H1 (cell line): Measurements from ENCODE around the gene GRB14. TPM values are rescaled to one million over a fixed set of nuclear protein-coding genes. Genes with fewer than 3 reads are reported as not detected.

Source experiments
- CTCF ChIA-PET: fragments of 300-600 bp; sonication (Branson Sonifier 250); formaldehyde crosslinking; loops from one replicate; lab custom pipeline; 2021; ENCODE audit not compliant: partially characterized antibody; lab: Charles Lee
- POLR2A ChIA-PET: fragments of 300-600 bp; sonication (Branson Sonifier 250); formaldehyde crosslinking; loops from one replicate; lab custom pipeline; 2021; ENCODE audit warnings: inconsistent platforms; ENCODE audit not compliant: partially characterized antibody; lab: Charles Lee
- DNase-seq, 2 experiments: peaks; one replicate each; pipeline versions ENCODE4 v3.0.0 to v3.0.0-alpha.2; 2010 to 2022; ENCODE audit warnings: low spot score in 2 of 2, low read depth in 1 of 2, mixed read lengths in 1 of 2
- FAIRE-seq: peaks from 2 replicates; lab custom pipeline; 2011; peaks lifted over from hg19 to GRCh38; lab: Jason Lieb, UNC
- H2AFZ ChIP-seq: 2 replicates; pipeline ENCODE4 v1.8.1; 2012; ENCODE audit warnings: low read length, inconsistent platforms
- H2AK5ac ChIP-seq: 2 replicates; pipeline ENCODE4 v1.6.1; 2013; ENCODE audit warnings: low read depth, low read length
- H2BK120ac ChIP-seq: replicated peaks from 2 replicates; pipeline ENCODE3; 2013; ENCODE audit warnings: low read depth, low read length, inconsistent platforms
- H2BK12ac ChIP-seq: 2 replicates; pipeline ENCODE4 v1.6.1; 2013; ENCODE audit warnings: low read depth, low read length
- H2BK15ac ChIP-seq: 2 replicates; pipeline ENCODE4 v1.6.1; 2013; ENCODE audit warnings: low read length
- H2BK20ac ChIP-seq: 2 replicates; pipeline ENCODE4 v1.6.1; 2013; ENCODE audit warnings: low read length
- H2BK5ac ChIP-seq: 2 replicates; pipeline ENCODE4 v1.6.1; 2013; ENCODE audit warnings: low read depth, low read length
- H3K14ac ChIP-seq: 2 replicates; pipeline ENCODE4 v1.6.1; 2013; ENCODE audit warnings: inconsistent platforms; ENCODE audit not compliant: insufficient read length
- H3K18ac ChIP-seq: 2 replicates; pipeline ENCODE4 v1.6.1; 2013; ENCODE audit warnings: low read length; ENCODE audit errors: extremely low read depth
- H3K23ac ChIP-seq: 2 replicates; pipeline ENCODE4 v1.6.1; 2013; ENCODE audit warnings: inconsistent platforms; ENCODE audit not compliant: insufficient read length
- H3K23me2 ChIP-seq: 2 replicates; pipeline ENCODE4 v1.6.1; 2013; ENCODE audit warnings: low read depth, low read length
- H3K27ac ChIP-seq: 2 replicates; pipeline ENCODE4 v1.6.1; 2011; ENCODE audit warnings: low read depth, low read length, inconsistent platforms
- H3K27me3 ChIP-seq, 4 experiments: replicated peaks in 1 of 4; 1 replicate in 1 of 4; 2 replicates in 3 of 4; pipeline versions ENCODE4 v1.6.1 to v1.8.1; 2011 to 2013; ENCODE audit warnings: low read length in 3 of 4, mild to moderate bottlenecking in 3 of 4, inconsistent platforms in 2 of 4, mixed read lengths in 2 of 4, moderate library complexity in 1 of 4; ENCODE audit not compliant: control insufficient read depth in 3 of 4, insufficient read depth in 3 of 4; ENCODE audit errors: extremely low read depth in 1 of 4
- H3K36me3 ChIP-seq, 4 experiments: 2 replicates each; pipeline versions ENCODE4 v1.6.1 to v1.8.1; 2011 to 2013; ENCODE audit warnings: mild to moderate bottlenecking in 4 of 4, low read length in 3 of 4, moderate library complexity in 2 of 4, control low read depth in 1 of 4, inconsistent platforms in 1 of 4; ENCODE audit not compliant: insufficient read depth in 4 of 4, control insufficient read depth in 2 of 4
- H3K4ac ChIP-seq: replicated peaks from 2 replicates; pipeline ENCODE3; 2013; ENCODE audit warnings: low read length, low read depth, mixed read lengths, inconsistent platforms; ENCODE audit not compliant: insufficient read length
- H3K4me1 ChIP-seq, 4 experiments: replicated peaks in 1 of 4; 1 replicate in 1 of 4; 2 replicates in 3 of 4; pipeline versions ENCODE4 v1.6.1 to v1.8.1; 2011 to 2013; ENCODE audit warnings: low read length in 3 of 4, inconsistent platforms in 2 of 4, mixed read lengths in 1 of 4; ENCODE audit not compliant: insufficient read depth in 4 of 4, control insufficient read depth in 3 of 4
- H3K4me2 ChIP-seq, 2 experiments: 2 replicates each; pipeline versions ENCODE4 v1.6.1 to v1.8.1; 2011 to 2013; ENCODE audit warnings: low read depth in 2 of 2, low read length in 2 of 2, control low read depth in 1 of 2, inconsistent platforms in 1 of 2, mild to moderate bottlenecking in 1 of 2; ENCODE audit not compliant: insufficient read depth in 1 of 2
- H3K4me3 ChIP-seq, 4 experiments: fragments of 200-600, 300-600 bp in 1 of 4; sonication (generic), shearing (Covaris generic), sonication (Bioruptor Twin) in 1 of 4; 2 replicates each; pipeline versions ENCODE4 v1.5.1 to v1.8.1; 2011 to 2016; ENCODE audit warnings: low read length in 4 of 4, low read depth in 3 of 4, control low read depth in 2 of 4, inconsistent platforms in 2 of 4, mild to moderate bottlenecking in 2 of 4, mixed read lengths in 1 of 4, moderate library complexity in 1 of 4; ENCODE audit not compliant: insufficient read depth in 2 of 4; ENCODE audit errors: extremely low read depth in 1 of 4
- H3K56ac ChIP-seq: replicated peaks from 2 replicates; pipeline ENCODE3; 2013; ENCODE audit warnings: low read depth, mild to moderate bottlenecking, mixed read lengths, low read length, inconsistent platforms; ENCODE audit not compliant: insufficient read length
- H3K79me1 ChIP-seq: 2 replicates; pipeline ENCODE4 v1.6.1; 2013; ENCODE audit warnings: low read depth, low read length, control low read depth
- H3K79me2 ChIP-seq, 2 experiments: 2 replicates each; pipeline versions ENCODE4 v1.6.1 to v1.8.1; 2012 to 2013; ENCODE audit warnings: low read length in 2 of 2, mild to moderate bottlenecking in 2 of 2, inconsistent platforms in 1 of 2; ENCODE audit not compliant: insufficient read depth in 2 of 2, control insufficient read depth in 1 of 2
- H3K9ac ChIP-seq, 4 experiments: replicated peaks in 1 of 4; 1 replicate in 1 of 4; 2 replicates in 3 of 4; pipeline versions ENCODE4 v1.6.1 to v1.8.1; 2011 to 2013; ENCODE audit warnings: low read depth in 3 of 4, low read length in 3 of 4, control low read depth in 2 of 4, mild to moderate bottlenecking in 2 of 4, moderate library complexity in 2 of 4, inconsistent platforms in 1 of 4; ENCODE audit errors: extremely low read depth in 1 of 4
- H3K9me3 ChIP-seq, 2 experiments: 2 replicates each; pipeline versions ENCODE4 v1.6.1 to v1.8.1; 2012 to 2013; ENCODE audit warnings: mild to moderate bottlenecking in 2 of 2, moderate library complexity in 2 of 2, control low read depth in 1 of 2, inconsistent platforms in 1 of 2, low read depth in 1 of 2, low read length in 1 of 2, mixed read lengths in 1 of 2; ENCODE audit not compliant: insufficient read depth in 2 of 2
- H4K20me1 ChIP-seq, 2 experiments: replicated peaks in 1 of 2; 2 replicates each; pipeline versions ENCODE3 to v1.8.1; 2011 to 2013; ENCODE audit warnings: inconsistent platforms in 2 of 2, low read length in 2 of 2, mild to moderate bottlenecking in 1 of 2; ENCODE audit not compliant: insufficient read depth in 2 of 2, control insufficient read depth in 1 of 2
- H4K5ac ChIP-seq: 2 replicates; pipeline ENCODE4 v1.6.1; 2013; ENCODE audit warnings: low read length, low read depth, mixed read lengths, inconsistent platforms; ENCODE audit not compliant: insufficient read length
- H4K8ac ChIP-seq: 2 replicates; pipeline ENCODE4 v1.8.0; 2013; ENCODE audit warnings: mild to moderate bottlenecking, moderate library complexity, low read length, inconsistent platforms; ENCODE audit not compliant: insufficient read depth; ENCODE audit errors: extremely low read depth
- H4K91ac ChIP-seq: replicated peaks from 2 replicates; pipeline ENCODE3; 2013; ENCODE audit warnings: low read length, mixed read lengths, inconsistent platforms; ENCODE audit not compliant: insufficient read length
- CTCF ChIP-seq, 3 experiments: IDR thresholded peaks; 1 replicate in 2 of 3; 2 replicates in 1 of 3; pipeline versions ENCODE4 v1.5.1 to v1.6.1; 2011; ENCODE audit warnings: low read length in 3 of 3, mild to moderate bottlenecking in 3 of 3, inconsistent platforms in 2 of 3, low read depth in 1 of 3, moderate library complexity in 1 of 3; ENCODE audit not compliant: insufficient read depth in 1 of 3; ENCODE audit errors: control extremely low read depth in 1 of 3
- HDAC6 ChIP-seq: IDR thresholded peaks from one replicate; pipeline ENCODE4 v1.7.1; 2012; ENCODE audit warnings: low read depth, mild to moderate bottlenecking, inconsistent platforms, low read length, moderate library complexity
- KDM4A ChIP-seq: IDR thresholded peaks from one replicate; pipeline ENCODE4 v1.7.1; 2012; ENCODE audit warnings: low read depth, mild to moderate bottlenecking, moderate library complexity, low read length, inconsistent platforms; ENCODE audit not compliant: severe bottlenecking
- MAX ChIP-seq: IDR thresholded peaks from 2 replicates; pipeline ENCODE4 v1.6.1; 2012; ENCODE audit warnings: inconsistent platforms
- POLR2AphosphoS5 ChIP-seq: IDR thresholded peaks from 2 replicates; pipeline ENCODE4 v1.6.1; 2011; ENCODE audit warnings: low read depth, low read length
- SRF ChIP-seq: IDR thresholded peaks from 2 replicates; pipeline ENCODE4 v1.6.1; 2011; ENCODE audit warnings: mild to moderate bottlenecking, low read depth, low read length, moderate library complexity
- TAF1 ChIP-seq: IDR thresholded peaks from 2 replicates; pipeline ENCODE4 v1.6.1; 2011; ENCODE audit warnings: mild to moderate bottlenecking, low read depth, low read length
- TBP ChIP-seq: IDR thresholded peaks from 2 replicates; pipeline ENCODE4 v1.6.1; 2011; ENCODE audit warnings: low read depth, low read length, improper control_type of control experiment
- YY1 ChIP-seq: IDR thresholded peaks from 2 replicates; pipeline ENCODE4 v1.6.1; 2011; ENCODE audit warnings: low read depth, mild to moderate bottlenecking, low read length
- WGBS, 2 experiments: shearing (Covaris generic) in 1 of 2; methylation state at CpG; one replicate each; pipeline versions ENCODE4 v1.1.6 to v1.1.7; 2013 to 2015; ENCODE audit warnings: low lambda C conversion rate in 2 of 2, mixed read lengths in 2 of 2, inconsistent platforms in 1 of 2, low coverage in 1 of 2, missing lambda C conversion rate in 1 of 2; ENCODE audit not compliant: insufficient replicate concordance in 2 of 2, insufficient coverage in 1 of 2, insufficient read length in 1 of 2; ENCODE audit errors: extremely low coverage in 1 of 2, missing lambda C conversion rate in 1 of 2; 5-methylcytosine and 5-hydroxymethylcytosine counted together
- polyA plus RNA-seq, 7 experiments: library from polyadenylated mRNA; depleted of rRNA in 3 of 7; stranded (reverse) in 5 of 7; unstranded in 2 of 7; fragments of >200 nt in 5 of 7; fragments of 200-250 nt in 2 of 7; gene quantifications; 1 replicate in 5 of 7; 2 replicates in 1 of 7; 4 replicates in 1 of 7; pipeline versions ENCODE4 v1.2.1 to v1.2.3, GENCODE V29; 2011 to 2013; ENCODE audit warnings: missing spikeins in 2 of 7, mixed read lengths in 2 of 7
- total RNA-seq: library from RNA; stranded (reverse); fragmentation: NEBNext Ultra II Directional; extraction: Animal tissue kit (Norgen Biotek cat#: 25700); gene quantifications from 2 replicates; pipeline ENCODE4 v1.2.1, GENCODE V29; 2021

The GRB14 gene
- total and polyA plus RNA-seq, 2 of the 8 experiments (the other 6 are each of a cell fraction or from before 2014, with no cell fraction given): 2.5 to 11.6 TPM

- H4K20me1 ChIP-seq: no peaks in the 10 kb centered on the region
- peak; percentile 5 to 59 for DNase-seq
- no peaks in the 10 kb centered on the region; a peak in 1 of 7 replicates for H3K27me3 ChIP-seq
- H3K4me3 ChIP-seq: peak overlapping the region; percentile 52 to 85 (median 68)
- POLR2A ChIA-PET: interaction anchor here (0.7 to 2.2 kb wide), 10 partner anchors 9 to 885 kb away, joined by 3 to 7 read pairs (median 4); partner anchors contain the start of gene FIGN
- H3K18ac ChIP-seq: peak overlapping the region; percentile 80; the same call in 1 of the 2 replicates
- H4K5ac ChIP-seq: peak overlapping the region; percentile 42
- H2BK12ac ChIP-seq: 0 out of 2 replicates have a peak overlapping the region, but pooled peaks have one; percentile 19
- no peak overlapping the region for H3K23ac ChIP-seq
- H2BK5ac ChIP-seq: peak overlapping the region; percentile 60; the same call in 1 of the 2 replicates
- H3K4me2 ChIP-seq: peak overlapping the region; percentile 72 to 93
- peak overlapping the region; percentile 74; the same call in 1 of the 2 replicates for H2AFZ ChIP-seq
- no peaks in the 10 kb centered on the region for H3K9me3 ChIP-seq
- H3K79me2 ChIP-seq: no peaks in the 10 kb centered on the region
- H2BK15ac ChIP-seq: no peak overlapping the region
- peak overlapping the region; percentile 72 for H4K91ac ChIP-seq
- H3K14ac ChIP-seq: no peak overlapping the region
- peak overlapping the region; percentile 62; the same call in 1 of the 2 replicates for H3K27ac ChIP-seq
- no peak overlapping the region for H2BK20ac ChIP-seq
- TF ChIP-seq KDM4A (peak; percentile 69), CTCF (IDR thresholded peaks at IDR 0.05; ENCODE audit: control extremely low read depth in 1 of 3, insufficient read depth in 1 of 3, low read depth in 1 of 3, low read length in 3 of 3) (no peak), HDAC6 (no peak), POLR2AphosphoS5 (peak; percentile 64; the same call in 1 of the 2 replicates), TBP (peak; percentile 19; the same call in 1 of the 2 replicates), YY1 (peak; percentile 90), TAF1 (peak; percentile 34), SRF (no peak), MAX (peak; percentile 46; the same call in 1 of the 2 replicates)
- no peak overlapping the region for H3K4ac ChIP-seq
- peaks cover 3% of the 10 kb centered on the region; the same call in 1 of the 2 replicates for H3K23me2 ChIP-seq
- no peaks in the 10 kb centered on the region for H3K79me1 ChIP-seq
- H3K36me3 ChIP-seq: no peaks in the 10 kb centered on the region
- peak overlapping the region; percentile 32 for H3K56ac ChIP-seq
- CTCF ChIA-PET: interaction anchor here (1.7 to 2.9 kb wide), 3 partner anchors 9 to 61 kb away, joined by 5 to 17 read pairs (median 11); no protein-coding TSS in a partner anchor
- H2AK5ac ChIP-seq: no peak overlapping the region
- H2BK120ac ChIP-seq: no peak overlapping the region
- peak overlapping the region; percentile 65 to 91 (median 74); a peak in 6 of 7 replicates for H3K9ac ChIP-seq
- H4K8ac ChIP-seq: peak overlapping the region; percentile 90
- WGBS, 2 experiments: 5% methylated on average over 6 of the region's 13 CpGs; no CpG with 5 or more reads in 1 of the 2 experiments
- H3K4me1 ChIP-seq: peaks cover 5 to 14% (median 11%) of the 10 kb centered on the region in 4 experiments; a peak in 6 of 7 replicates
- no peak for FAIRE-seq
These were observed 453 bp upstream of the GRB14 start for GRCh38 chr2:164621764-164622105.
